Uterus (tissue), 2 donors: ENCODE results near the gene FAM50A.

Experiments used
- POLR2A ChIP-seq, 2 donors: fragments of 450-650 bp; IDR thresholded peaks; one replicate each; pipeline ENCODE4 v1.6.1; 2016; ENCODE audit warnings: antibody characterized with exemption in 2 of 2, mild to moderate bottlenecking in 1 of 2, moderate library complexity in 1 of 2
- TF ChIP-seq, protein P1 (sequence below), 4 experiments: fragments of 200-600 bp in 2 of 4; fragments of 450-650 bp in 2 of 4; sonication (generic) in 2 of 4; IDR thresholded peaks; one replicate each; pipeline ENCODE4 v1.5.1; 2016 to 2019; ENCODE audit warnings: antibody characterized with exemption in 4 of 4, mild to moderate bottlenecking in 2 of 4, moderate library complexity in 1 of 4

DNA sequence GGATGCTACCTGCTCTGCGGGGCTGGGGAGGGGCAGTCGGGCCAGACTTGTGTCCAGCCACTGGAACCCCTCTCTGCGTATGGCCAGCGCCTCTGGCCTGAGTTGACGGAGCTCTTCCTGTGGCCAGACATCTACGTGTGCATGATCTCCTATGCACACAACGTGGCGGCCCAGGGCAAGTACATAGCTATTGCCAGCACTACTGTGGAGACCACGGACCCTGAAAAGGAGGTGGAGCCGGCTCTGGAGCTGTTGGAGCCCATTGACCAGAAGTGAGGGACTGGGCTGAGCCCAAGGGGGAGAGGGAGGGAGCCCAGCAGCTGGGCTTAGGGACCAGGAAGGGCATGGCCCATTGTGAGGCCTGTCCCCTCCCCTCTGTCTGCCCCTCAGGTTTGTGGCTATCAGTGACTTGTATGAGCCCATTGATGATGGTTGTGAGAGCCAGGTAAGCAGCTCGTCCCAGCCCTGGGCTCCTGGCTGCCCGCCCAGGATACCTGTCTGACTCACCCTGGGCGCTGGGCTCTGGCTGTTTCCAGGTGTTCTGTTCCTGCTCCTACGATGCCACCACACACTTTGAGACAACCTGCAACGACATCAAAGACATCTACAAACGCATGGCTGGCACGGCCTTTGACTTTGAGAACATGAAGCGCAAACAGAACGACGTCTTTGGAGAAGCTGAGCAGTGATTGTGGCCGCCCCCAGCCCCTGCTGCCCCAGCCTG lies 1.8 kb upstream of the FAM50A start:
- TF ChIP-seq POLR2A (IDR thresholded peaks at IDR 0.05): no peak
- TF ChIP-seq, protein P1, sequence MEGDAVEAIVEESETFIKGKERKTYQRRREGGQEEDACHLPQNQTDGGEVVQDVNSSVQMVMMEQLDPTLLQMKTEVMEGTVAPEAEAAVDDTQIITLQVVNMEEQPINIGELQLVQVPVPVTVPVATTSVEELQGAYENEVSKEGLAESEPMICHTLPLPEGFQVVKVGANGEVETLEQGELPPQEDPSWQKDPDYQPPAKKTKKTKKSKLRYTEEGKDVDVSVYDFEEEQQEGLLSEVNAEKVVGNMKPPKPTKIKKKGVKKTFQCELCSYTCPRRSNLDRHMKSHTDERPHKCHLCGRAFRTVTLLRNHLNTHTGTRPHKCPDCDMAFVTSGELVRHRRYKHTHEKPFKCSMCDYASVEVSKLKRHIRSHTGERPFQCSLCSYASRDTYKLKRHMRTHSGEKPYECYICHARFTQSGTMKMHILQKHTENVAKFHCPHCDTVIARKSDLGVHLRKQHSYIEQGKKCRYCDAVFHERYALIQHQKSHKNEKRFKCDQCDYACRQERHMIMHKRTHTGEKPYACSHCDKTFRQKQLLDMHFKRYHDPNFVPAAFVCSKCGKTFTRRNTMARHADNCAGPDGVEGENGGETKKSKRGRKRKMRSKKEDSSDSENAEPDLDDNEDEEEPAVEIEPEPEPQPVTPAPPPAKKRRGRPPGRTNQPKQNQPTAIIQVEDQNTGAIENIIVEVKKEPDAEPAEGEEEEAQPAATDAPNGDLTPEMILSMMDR (IDR thresholded peaks at IDR 0.05): no peak
